ENCODE measurements around the gene AEBP1.

The AEBP1 gene

DNA sequence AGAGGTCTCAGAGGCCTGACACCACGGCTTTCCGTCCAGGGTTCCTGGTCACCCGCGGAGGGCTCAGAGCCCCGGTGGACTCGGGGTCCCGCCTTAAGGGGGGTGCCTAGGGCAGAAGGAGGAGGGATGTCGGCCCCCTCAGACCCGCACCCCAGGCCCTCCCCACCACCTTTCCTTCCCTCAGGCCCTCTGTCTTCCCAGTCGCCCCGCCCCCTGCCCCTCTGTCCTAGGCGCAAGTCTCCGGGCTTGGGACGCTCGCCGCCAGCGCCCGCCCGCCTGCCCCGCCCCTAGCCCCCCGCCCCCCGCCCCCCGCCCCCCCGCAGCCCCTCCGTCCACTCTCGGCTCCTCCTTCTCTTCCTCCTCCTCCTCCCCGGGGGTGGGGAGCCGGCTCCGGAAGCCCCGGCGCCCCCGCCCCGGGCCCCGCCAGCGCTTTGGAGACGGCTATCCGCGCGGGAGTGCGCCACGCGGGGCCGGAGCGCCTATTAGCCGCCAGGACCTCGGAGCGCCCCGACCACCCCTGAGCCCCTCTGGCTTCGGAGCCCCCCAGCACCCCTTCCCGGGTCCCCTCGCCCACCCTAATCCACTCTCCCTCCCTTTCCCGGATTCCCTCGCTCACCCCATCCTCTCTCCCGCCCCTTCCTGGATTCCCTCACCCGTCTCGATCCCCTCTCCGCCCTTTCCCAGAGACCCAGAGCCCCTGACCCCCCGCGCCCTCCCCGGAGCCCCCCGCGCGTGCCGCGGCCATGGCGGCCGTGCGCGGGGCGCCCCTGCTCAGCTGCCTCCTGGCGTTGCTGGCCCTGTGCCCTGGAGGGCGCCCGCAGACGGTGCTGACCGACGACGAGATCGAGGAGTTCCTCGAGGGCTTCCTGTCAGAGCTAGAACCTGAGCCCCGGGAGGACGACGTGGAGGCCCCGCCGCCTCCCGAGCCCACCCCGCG is at the start of gene AEBP1:
TSS of gene AEBP1 (plus strand) at position 423 of the 937 bp plus-strand sequence. CDS start at position 744, 321 bp downstream.
- DNase-seq = no peak

DNA sequence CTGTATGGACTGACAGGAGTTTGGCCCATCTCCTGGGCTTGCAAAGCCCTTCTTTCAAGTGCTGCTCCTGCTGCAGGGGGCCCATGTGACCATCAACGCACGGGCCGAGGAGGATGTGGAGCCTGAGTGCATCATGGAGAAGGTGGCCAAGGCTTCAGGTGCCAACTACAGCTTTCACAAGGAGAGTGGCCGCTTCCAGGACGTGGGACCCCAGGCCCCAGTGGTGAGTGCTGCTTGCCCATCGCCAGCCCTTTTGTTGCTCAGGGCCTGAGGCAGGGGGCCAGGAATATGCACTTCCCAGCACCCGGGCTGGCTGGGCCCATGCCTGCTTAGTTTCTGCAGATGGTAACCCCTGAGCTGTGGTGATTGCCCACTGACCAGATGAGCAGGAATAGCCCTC is 47.5 kb upstream of the AEBP1 start:
- no peak for DNase-seq

DNA sequence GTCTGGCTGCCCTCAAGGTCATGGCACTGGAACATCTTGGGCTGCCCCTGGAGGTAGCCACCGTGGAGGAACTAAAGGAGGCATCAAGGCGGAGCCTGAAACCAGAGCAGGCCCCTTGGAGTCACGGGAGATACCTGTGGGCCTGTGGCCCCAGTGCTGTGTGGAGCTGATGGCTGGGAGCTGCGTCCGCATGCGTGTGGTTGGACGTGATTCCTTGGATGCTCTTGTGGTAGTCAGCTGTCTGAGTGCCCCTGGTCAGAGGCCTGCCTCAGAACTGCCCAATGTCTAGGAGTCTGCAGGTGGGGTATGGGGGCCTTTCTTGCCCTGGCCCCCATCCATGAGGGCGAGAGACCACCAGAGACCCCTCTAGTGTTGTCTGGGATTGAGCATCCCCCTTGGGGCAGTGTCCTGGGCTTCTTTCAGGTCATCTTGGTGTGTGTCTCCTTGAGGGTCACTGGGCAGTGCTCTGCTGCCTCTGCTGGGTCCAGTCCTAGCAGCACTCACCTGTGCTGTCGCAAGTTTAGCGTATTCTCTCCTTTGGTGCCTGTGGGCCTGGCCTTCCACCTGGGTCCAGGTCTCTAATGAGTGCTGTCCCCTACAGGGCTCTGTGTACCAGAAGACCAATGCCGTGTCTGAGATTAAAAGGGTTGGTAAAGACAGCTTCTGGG is 46.8 kb upstream of the AEBP1 start:
- DNase-seq = no peak

DNA sequence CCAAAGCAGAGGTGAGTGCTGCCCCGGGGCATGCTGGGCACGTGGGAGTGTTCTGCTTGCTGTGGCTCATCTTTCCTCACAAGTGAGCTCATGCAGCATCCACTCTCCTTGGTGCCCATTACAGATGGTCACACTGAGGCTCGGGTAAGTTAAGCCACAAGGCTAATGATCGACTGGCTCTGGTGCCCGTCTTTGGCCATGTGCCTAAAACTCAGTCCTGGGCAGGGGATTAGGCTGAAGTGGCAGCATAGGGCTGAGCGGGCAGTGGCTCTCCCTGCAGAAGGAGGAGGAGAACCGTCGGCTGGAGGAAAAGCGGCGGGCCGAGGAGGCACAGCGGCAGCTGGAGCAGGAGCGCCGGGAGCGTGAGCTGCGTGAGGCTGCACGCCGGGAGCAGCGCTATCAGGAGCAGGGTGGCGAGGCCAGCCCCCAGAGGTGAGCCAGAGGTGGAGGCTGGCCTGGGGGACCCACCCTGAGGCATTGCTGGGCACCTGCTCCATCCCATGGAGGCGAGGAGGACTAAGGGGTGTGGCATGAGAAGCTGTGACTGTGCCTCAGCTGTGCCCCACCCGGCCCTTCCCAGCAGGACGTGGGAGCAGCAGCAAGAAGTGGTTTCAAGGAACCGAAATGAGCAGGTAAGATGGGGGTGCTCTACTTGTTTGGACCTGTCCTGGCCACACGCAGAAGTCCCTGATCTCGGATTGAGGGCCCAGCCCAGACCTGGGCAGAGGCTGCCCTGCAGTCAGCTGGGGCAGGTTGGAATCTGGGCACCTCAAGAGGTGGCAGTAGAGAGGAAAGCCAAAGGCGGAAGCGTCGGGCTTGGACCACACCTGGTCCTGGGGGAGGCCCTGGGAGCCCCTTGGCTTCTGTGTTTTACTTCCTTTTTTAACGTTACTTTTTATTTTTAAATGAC is 46.0 kb upstream of the AEBP1 start:
- DNase-seq = no peak

DNA sequence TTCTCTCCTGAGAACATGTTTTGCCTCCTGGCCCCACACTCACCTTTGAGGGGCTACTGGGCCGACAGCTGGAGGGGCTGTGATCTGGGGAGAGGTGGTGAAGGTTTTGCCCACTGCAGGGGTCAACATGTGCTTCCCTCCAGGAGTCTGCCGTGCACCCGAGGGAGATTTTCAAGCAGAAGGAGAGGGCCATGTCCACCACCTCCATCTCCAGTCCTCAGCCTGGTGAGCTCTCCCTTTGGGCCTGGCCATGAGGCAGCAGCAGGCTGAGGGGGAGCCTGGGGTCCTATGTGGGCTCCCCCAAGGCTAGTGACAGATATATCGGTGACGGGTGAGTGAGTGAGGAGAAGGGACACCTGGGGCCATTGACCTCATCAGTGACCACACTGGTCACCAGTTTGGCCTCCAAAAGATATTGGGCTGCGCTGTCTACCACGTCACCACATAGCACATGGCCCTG is 45.4 kb upstream of the AEBP1 start:
- DNase-seq = no peak

DNA sequence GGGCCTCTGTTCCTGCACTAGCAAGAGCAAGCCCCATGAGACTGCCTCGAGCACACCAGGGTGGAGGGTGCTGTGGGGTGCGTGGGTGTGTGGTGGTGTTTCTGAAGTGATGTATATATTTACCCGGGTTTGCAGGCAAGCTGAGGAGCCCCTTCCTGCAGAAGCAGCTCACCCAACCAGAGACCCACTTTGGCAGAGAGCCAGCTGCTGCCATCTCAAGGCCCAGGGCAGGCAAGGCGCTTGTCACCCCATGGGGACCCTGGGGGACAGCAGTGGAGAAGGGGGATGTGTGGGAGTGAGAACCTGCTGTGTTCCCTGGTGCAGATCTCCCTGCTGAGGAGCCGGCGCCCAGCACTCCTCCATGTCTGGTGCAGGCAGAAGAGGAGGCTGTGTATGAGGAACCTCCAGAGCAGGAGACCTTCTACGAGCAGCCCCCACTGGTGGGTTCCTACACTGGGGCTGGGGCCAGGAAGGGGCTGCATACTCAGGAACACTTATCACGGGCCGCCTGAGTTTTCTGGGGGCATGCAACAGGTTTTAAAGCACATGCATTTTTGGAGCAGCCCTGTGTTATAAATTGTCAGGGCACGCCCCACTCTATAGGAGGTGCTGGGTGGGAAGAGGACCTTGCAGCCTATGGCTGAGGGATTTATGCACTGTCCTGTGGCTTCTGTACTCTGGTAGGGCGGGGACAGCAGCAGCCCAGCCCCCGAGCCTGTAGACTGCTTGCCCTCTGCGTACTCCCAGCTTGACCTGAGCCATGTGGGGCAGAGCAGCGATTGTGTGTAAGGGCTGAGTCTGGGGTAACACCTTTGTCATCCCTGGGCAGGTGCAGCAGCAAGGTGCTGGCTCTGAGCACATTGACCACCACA is 44.7 kb upstream of the AEBP1 start:
- DNase-seq = no peak

DNA sequence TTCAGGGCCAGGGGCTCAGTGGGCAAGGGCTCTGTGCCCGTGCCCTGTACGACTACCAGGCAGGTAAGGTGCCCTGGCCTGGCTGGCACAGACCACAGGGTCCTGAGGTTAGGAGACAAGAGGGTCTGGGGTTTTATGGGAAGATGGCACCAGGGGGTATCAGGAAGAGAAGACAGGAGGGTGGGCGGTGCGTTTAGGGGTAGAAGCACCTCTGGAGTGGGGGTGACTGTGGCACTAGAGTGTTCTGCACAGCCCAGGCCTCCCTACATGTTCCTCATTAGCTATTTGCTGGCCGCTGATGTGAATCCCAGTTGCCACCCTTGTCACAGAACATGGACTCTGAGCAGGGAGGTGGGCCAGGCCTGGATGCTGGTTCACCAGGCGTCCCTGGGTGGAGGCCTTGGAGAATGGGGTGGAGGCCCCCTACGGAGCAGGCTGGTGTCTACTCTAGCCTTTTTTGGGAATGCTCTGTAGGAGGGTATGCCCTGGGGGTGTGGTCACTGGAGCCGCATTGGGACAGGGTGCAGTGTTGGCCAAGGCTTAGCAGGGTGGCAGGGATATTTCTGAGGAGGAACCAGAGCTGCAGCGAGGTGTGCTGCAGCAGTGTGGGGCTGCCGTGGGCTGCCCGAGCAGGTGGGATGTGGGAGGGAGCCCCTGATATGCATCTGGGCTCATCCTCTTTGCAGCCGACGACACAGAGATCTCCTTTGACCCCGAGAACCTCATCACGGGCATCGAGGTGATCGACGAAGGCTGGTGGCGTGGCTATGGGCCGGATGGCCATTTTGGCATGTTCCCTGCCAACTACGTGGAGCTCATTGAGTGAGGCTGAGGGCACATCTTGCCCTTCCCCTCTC is 43.8 kb upstream of the AEBP1 start:
- DNase-seq = no peak

DNA sequence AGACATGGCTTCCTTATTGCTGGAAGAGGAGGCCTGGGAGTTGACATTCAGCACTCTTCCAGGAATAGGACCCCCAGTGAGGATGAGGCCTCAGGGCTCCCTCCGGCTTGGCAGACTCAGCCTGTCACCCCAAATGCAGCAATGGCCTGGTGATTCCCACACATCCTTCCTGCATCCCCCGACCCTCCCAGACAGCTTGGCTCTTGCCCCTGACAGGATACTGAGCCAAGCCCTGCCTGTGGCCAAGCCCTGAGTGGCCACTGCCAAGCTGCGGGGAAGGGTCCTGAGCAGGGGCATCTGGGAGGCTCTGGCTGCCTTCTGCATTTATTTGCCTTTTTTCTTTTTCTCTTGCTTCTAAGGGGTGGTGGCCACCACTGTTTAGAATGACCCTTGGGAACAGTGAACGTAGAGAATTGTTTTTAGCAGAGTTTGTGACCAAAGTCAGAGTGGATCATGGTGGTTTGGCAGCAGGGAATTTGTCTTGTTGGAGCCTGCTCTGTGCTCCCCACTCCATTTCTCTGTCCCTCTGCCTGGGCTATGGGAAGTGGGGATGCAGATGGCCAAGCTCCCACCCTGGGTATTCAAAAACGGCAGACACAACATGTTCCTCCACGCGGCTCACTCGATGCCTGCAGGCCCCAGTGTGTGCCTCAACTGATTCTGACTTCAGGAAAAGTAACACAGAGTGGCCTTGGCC is 43.0 kb upstream of the AEBP1 start:
- DNase-seq = no peak

DNA sequence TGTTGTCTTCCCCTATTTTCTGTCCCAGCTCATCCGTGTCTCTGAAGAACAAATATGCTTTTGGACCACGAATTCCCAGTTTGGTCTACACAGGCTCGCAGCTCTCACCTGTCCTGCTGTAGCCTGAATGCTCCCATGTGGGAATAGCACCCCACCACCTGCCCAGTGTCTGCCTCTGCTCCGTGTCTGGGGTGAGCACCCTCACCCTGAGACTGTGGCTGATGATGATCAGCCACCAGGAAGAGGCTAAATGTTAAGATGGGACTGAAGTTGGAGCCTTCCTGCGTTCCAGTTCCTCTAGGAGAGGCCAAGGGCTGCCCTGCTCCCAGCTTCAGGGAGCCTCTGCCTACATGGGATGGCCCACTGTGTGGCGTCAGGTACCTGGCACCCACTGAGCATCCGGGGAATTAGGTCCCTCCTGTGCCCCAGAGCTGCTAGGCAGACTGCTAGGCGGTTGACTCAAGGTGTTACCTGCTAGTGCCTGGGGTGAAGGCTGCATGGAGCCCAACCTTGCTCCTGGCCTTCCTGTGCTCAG is 42.4 kb upstream of the AEBP1 start:
- no peak for DNase-seq

DNA sequence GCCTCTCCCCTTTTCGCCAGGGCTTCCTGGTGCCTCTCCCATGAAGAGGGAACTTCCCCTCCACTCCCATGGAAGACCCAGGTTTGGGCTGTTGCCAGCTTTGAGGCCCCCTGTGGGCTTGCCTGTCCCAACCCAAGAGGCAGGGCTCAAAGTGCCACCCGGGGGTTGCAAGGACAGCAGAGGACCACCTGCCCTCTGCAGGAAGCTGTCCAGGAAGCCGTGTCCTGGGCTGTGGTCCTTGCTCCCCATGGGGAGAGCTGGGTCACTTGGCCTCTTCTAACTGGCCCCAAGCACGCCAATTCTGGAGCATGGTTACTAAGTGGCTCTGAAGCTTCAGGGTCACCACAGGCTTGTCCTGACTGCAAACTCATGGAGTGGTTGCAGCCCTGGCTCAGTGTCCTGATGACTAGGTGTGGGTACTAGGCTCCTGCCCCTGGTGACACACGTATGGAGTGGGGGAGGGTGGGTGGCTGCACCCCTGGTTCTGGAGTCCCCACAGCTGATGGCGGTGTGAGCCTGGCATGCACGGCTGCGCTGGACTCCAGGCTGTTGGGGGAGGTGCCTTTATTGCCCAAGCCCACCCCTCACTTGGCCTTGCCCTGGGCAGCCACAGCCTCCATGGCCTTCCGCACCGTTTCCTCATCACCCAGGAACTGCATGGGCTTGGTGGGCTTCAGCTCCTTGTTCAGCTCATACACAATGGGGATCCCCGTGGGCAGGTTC is 41.8 kb upstream of the AEBP1 start:
- no peak for DNase-seq

DNA sequence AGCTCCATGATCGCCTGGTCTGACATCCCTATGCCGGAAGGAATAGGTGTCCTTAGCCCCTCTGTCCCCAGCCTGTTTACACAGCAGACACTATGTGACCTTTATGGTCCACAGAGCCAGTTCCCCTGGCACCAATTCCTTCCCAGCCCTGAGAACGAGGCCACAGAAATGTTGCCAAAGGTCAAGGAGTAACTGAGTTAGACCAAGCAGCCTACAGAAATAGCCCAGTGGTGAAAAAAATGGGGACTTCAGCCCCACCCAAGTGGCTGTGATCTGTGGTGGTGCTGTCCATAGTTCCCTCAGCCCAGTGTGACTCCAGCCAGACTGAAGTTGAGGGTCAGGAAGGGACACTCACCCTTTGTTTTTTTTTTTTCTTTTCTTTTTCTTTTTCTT is 41.2 kb upstream of the AEBP1 start:
- no peak for DNase-seq

DNA sequence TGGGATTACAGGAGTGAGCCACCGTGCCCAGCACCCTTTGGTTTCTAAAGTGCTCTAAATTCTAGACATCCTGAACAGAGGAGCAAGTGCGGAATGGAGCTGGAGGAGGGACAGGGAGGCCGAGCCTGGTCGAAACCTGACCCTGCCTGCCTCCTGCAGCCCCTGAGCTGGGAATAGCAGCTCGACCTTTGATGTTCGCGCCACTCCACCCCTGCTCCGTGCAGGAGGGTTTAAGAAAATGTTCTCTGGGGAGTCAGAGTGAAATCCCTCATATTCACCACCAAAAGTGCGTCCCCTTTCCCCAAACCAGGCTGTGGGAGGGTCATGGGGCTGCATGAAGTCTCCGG is 40.6 kb upstream of the AEBP1 start:
- DNase-seq = no peak

DNA sequence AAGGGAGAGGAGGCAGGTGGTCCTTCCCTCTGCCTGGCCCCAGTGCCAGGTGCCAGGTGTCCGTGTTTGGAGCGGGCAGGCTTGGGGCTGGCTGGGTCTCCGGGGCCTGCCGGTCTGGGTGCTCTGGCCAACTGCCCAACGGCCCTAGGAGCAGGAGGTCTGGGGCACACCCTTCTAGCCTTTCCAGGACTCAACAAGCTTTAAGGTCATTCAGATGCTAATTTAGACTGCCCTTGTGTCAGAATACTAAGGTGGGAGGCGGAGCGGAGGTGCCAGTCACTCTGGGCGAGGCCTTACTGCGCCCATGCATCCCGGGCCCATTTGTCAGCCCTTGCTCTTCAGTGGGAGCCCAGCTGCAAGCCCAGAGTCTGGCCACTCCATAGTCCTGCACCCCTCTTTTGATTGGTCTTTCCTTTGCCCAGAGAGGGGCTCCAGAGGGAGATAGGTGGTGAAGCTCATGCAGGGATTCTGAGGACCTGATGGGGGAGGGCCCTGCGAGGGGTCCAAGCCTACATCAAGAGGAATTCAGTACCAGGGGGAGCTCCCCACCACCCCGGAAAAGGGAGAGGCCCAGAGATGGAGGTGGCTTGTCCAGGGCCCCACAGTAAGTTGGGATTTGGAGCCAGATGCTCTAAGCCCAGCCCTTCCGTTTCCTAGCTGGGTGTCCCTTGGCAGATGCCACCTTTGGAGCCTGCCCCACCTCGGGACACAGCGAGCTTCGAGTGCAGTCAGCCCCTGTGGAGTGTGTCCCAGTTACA is 40.1 kb upstream of the AEBP1 start:
- DNase-seq = no peak

DNA sequence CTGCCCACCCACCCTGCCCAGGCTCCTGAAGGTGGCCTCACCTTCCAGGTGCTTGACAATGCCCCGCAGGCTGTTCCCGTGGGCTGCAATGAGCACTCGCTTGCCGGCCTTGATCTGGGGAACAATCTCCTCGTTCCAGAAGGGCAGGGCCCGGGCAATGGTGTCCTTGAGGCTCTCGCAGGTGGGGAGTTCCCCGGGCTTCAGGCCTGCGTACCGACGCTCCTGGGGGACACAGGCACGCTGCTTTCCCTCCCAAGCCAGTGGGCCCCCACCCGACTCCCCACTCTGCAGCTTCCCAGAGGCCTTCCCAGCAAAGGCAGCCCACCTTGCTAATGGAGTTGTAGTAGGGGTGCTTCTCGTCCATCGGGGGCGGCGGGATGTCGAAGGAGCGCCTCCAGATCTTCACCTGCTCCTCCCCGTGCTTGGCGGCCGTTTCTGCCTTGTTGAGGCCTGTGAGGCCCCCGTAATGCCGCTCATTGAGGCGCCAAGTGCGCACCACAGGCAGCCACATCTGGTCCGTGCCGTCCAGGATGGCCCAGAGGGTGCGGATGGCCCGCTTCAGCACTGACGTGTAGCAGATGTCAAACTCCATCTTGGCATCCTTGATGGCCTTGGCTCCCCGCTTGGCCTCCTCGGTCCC is 39.2 kb upstream of the AEBP1 start:
- no peak for DNase-seq

DNA sequence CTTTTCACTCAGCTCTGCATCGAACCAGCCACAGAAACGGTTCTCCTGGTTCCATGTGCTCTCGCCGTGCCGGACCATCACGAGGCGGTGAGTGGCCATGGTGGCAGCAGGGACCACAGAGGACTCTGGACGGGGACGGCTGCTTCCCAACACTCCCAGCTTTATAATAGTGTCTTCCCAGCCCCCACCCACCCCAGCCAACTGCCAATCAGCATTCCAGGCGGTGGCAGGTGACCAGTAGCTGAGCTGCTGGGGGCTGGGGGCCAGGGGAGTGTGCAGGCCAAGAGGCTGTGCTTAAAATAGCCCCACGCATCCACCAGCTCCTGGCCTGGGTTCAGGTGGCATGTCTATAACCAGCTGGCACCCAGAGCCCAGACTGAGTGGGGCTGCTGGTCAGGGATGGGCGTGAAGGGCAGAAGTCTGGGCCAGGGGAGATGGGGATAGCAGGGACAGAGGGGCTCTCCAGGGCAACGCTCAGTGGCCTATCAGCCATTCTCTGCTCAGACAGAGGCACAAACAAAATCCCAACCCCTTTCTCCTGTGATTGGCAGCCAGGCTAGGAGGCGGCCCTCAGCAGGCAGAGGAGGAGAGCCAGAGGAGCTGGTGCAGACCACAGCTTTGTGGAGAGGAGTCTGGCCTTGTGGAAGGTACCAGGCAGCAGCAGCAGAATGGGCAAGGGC is 38.6 kb upstream of the AEBP1 start, which contains the start of gene PGAM2:
TSS of gene PGAM2 (minus strand) at position 137 of the 680 bp plus-strand sequence. CDS start at position 99, 38 bp downstream.
- DNase-seq = no peak

DNA sequence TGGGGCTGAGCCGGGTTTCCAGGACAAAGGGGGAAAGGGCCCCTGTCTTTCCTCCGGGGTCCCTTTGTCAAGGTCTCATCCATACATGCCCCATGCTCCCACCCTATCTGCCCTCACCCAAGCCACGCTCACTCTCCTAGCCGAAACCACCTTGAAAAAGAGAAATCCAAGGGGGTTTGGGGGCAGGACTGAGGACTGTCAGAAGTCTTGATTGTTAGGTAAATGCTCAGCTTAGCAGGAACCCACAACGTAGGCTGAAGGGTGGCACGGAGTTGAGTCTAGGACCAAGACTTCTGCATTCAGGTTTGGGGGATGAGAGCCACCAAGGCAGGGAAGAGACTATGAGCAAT is 38.1 kb upstream of the AEBP1 start:
- DNase-seq = no peak

DNA sequence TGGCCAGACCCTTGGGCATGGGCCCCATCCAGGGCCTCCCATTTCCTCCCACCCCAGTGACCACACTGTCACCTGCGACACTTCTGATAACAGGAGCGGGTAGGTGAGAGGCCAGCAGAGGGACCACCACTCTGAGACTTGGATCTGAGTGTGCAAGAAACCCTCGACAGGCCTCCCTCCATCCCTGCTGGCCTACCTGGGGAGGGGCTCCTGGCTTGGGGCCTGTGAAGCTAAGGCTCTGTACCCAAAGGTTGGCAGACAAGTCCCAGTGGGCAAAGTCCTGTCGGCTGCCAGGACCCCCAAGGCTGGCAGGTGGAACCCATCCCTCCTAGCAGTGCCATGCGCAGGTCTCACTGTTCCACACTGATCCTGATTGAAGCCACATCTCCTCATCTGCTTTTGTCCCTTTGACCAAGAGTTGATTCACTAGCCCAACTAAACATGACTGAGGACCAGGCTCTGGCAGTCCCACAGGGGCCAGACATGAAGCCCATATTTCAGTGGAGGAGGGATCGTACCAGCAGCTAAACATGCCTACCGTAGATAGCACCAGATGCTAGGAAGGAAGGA is 37.6 kb upstream of the AEBP1 start:
- DNase-seq = no peak

Data from GOT3 (cell line).